Measurements from ENCODE around the gene PDE10A. TPM values are rescaled to one million over a fixed set of nuclear protein-coding genes. Genes with fewer than 3 reads are reported as not detected.

Gene PDE10A
- polyA plus RNA-seq, 3 donors = not detected

GRCh38 chr6:165552248-165552736 is 110.7 kb downstream of the PDE10A start:
- intact Hi-C loops (cut with micrococcal nuclease) = no loop called here
- Mint-ChIP-seq H3K4me3 (no peak overlapping the region), H3K27ac (no peak overlapping the region), H3K36me3 (no peaks in the 10 kb centered on the region), H3K9me3 (peaks cover 0 to 7% (median 2%) of the 10 kb centered on the region in 7 donors), H3K27me3 (ENCODE audit: low read depth in 3 of 3) (no peaks in the 10 kb centered on the region), H3K4me1 (no peaks in the 10 kb centered on the region)
- Histone ChIP-seq H3K9ac (ENCODE audit: insufficient read depth, low read length, poor library complexity, severe bottlenecking) (no peak overlapping the region), H3K4me2 (replicated peaks; ENCODE audit: extremely low read depth, low read length, poor library complexity, severe bottlenecking) (no peak overlapping the region), H3K79me2 (ENCODE audit: insufficient read depth, low read length) (no peaks in the 10 kb centered on the region), H3K36me3 (replicated peaks in 1 of 2; ENCODE audit: control insufficient read depth in 1 of 2, insufficient read depth in 2 of 2, low read length in 2 of 2) (no peaks in the 10 kb centered on the region), H3K27me3 (ENCODE audit: control insufficient read depth in 2 of 2, insufficient read depth in 2 of 2, low read length in 2 of 2) (no peaks in the 10 kb centered on the region), H3K27ac (ENCODE audit: low read depth in 1 of 2, low read length in 2 of 2) (no peak overlapping the region), H3K9me3 (replicated peaks in 1 of 2; ENCODE audit: control insufficient read depth in 1 of 2, insufficient read depth in 1 of 2, low read length in 2 of 2) (no peaks in the 10 kb centered on the region), H3K4me3 (replicated peaks in 1 of 3; ENCODE audit: low read depth in 2 of 3, low read length in 3 of 3) (no peak overlapping the region), H2AFZ (ENCODE audit: insufficient read depth, low read depth, low read length, poor library complexity, severe bottlenecking) (no peak overlapping the region), H3K4me1 (ENCODE audit: control insufficient read depth in 1 of 2, insufficient read depth in 2 of 2, low read length in 2 of 2) (no peaks in the 10 kb centered on the region), H4K20me1 (ENCODE audit: insufficient read depth, low read length) (no peaks in the 10 kb centered on the region)
- TF ChIP-seq CTCF (IDR thresholded peaks at IDR 0.05) = no peak
- no peak for DNase-seq
- 82% methylated on average over 3 of the region's 5 CpGs for WGBS (ENCODE audit: insufficient coverage)

GRCh38 chr6:165551828-165552227 is 111.2 kb downstream of the PDE10A start:
- 90% methylated on average over 3 of the region's 3 CpGs for WGBS (ENCODE audit: insufficient coverage)
- H3K4me2 ChIP-seq (replicated peaks; ENCODE audit: extremely low read depth, low read length, poor library complexity, severe bottlenecking) = no peak overlapping the region
- H3K27ac Mint-ChIP-seq = peak overlapping the region in 1 of 7 donors; percentile 60
- H3K9me3 Mint-ChIP-seq = peaks cover 0 to 3% (median 2%) of the 10 kb centered on the region in 7 donors
- H3K4me1 Mint-ChIP-seq = no peaks in the 10 kb centered on the region
- no peaks in the 10 kb centered on the region for H3K36me3 Mint-ChIP-seq
- no peak overlapping the region for H3K4me3 Mint-ChIP-seq
- no peak for TF ChIP-seq CTCF (IDR thresholded peaks at IDR 0.05)
- H3K27me3 Mint-ChIP-seq (ENCODE audit: low read depth in 3 of 3) = no peaks in the 10 kb centered on the region
- no peaks in the 10 kb centered on the region for H3K9me3 ChIP-seq (replicated peaks in 1 of 2; ENCODE audit: control insufficient read depth in 1 of 2, insufficient read depth in 1 of 2, low read length in 2 of 2)
- no peak overlapping the region for H3K4me3 ChIP-seq (replicated peaks in 1 of 3; ENCODE audit: low read depth in 2 of 3, low read length in 3 of 3)
- DNase-seq = no peak
- H3K27me3 ChIP-seq (ENCODE audit: control insufficient read depth in 2 of 2, insufficient read depth in 2 of 2, low read length in 2 of 2) = no peaks in the 10 kb centered on the region
- H3K27ac ChIP-seq (ENCODE audit: low read depth in 1 of 2, low read length in 2 of 2) = no peak overlapping the region
- no peaks in the 10 kb centered on the region for H4K20me1 ChIP-seq (ENCODE audit: insufficient read depth, low read length)
- no peaks in the 10 kb centered on the region for H3K4me1 ChIP-seq (ENCODE audit: control insufficient read depth in 1 of 2, insufficient read depth in 2 of 2, low read length in 2 of 2)
- no peaks in the 10 kb centered on the region for H3K79me2 ChIP-seq (ENCODE audit: insufficient read depth, low read length)
- H3K36me3 ChIP-seq (replicated peaks in 1 of 2; ENCODE audit: control insufficient read depth in 1 of 2, insufficient read depth in 2 of 2, low read length in 2 of 2) = no peaks in the 10 kb centered on the region
- no peak overlapping the region for H3K9ac ChIP-seq (ENCODE audit: insufficient read depth, low read length, poor library complexity, severe bottlenecking)
- intact Hi-C loops (cut with micrococcal nuclease) = no loop called here
- no peak overlapping the region for H2AFZ ChIP-seq (ENCODE audit: insufficient read depth, low read depth, low read length, poor library complexity, severe bottlenecking)

Data from CD14-positive monocyte (primary cell).